GM12878 (cell line): Measurements from ENCODE around the gene FCRLA. TPM values are rescaled to one million over a fixed set of nuclear protein-coding genes. Genes with fewer than 3 reads are reported as not detected.
A peak's percentile ranks its signal among the peaks of the same experiment; 100 is the strongest.
"Not testable (repeated sequence)": the region's sequence is repeated elsewhere in the genome, so short reads cannot be mapped to it uniquely, and the experiment has no call there.

Source experiments
- ATAC-seq: fragments of 200-7000 bp; cut with Tn5 transposase; 3 replicates; pipeline ENCODE4 v1.9.1; 2020; ENCODE audit warnings: mild to moderate bottlenecking, moderate library complexity
- BruUV-seq: library from RNA; stranded (reverse); fragments of 400-500 nt; replicated peaks from 2 replicates; lab custom pipeline; 2021; lab: Mats Ljungman, UMichigan
- CTCF ChIA-PET: fragments of 300-600 bp; sonication (Branson Sonifier 250); formaldehyde crosslinking; extraction: SDS; loops from one replicate; lab custom pipeline; 2021; ENCODE audit warnings: inconsistent platforms; lab: Yijun Ruan, JAX
- POLR2A ChIA-PET: fragments of 350-600 bp; formaldehyde crosslinking; extraction: SDS; loops from one replicate; lab custom pipeline; 2021; ENCODE audit warnings: inconsistent platforms; lab: Charles Lee
- RAD21 ChIA-PET: fragments of 300-600 bp; sonication (Branson Sonifier 250); formaldehyde crosslinking; loops from one replicate; lab custom pipeline; 2023; ENCODE audit warnings: antibody characterized with exemption; ENCODE audit not compliant: unreplicated experiment; lab: Charles Lee
- SMC1A ChIA-PET: fragments of 300-600 bp; sonication (Branson Sonifier 250); formaldehyde crosslinking; loops from one replicate; lab custom pipeline; 2023; ENCODE audit not compliant: unreplicated experiment, uncharacterized antibody; lab: Charles Lee
- DNase-seq: peaks from one replicate; pipeline ENCODE4 v3.0.0-alpha.2; 2011; ENCODE audit warnings: low read depth, low spot score
- FAIRE-seq: peaks from 3 replicates; lab custom pipeline; 2011; peaks lifted over from hg19 to GRCh38; lab: Jason Lieb, UNC
- H2AFZ ChIP-seq: 2 replicates; pipeline ENCODE4 v1.6.0; 2011; ENCODE audit warnings: low read depth, low read length, control low read depth; ENCODE audit not compliant: control insufficient read depth
- H3K27ac ChIP-seq: 2 replicates; pipeline ENCODE4 v1.5.1; 2011; ENCODE audit warnings: control low read depth; ENCODE audit not compliant: control insufficient read depth, insufficient read depth
- H3K27me3 ChIP-seq, 2 experiments: replicated peaks in 1 of 2; 2 replicates each; pipeline versions ENCODE4 v1.6.0 to v1.6.1; 2011; ENCODE audit warnings: low read length in 1 of 2; ENCODE audit not compliant: control insufficient read depth in 2 of 2, insufficient read depth in 2 of 2
- H3K36me3 ChIP-seq, 2 experiments: 2 replicates each; pipeline ENCODE4 v1.5.1; 2011; ENCODE audit warnings: low read length in 1 of 2; ENCODE audit not compliant: control insufficient read depth in 2 of 2, insufficient read depth in 2 of 2
- H3K4me1 ChIP-seq: 2 replicates; pipeline ENCODE4 v1.6.1; 2011; ENCODE audit warnings: mild to moderate bottlenecking, low read length, moderate library complexity, mixed read lengths; ENCODE audit not compliant: control insufficient read depth, insufficient read depth
- H3K4me2 ChIP-seq: 2 replicates; pipeline ENCODE4 v1.6.0; 2011; ENCODE audit warnings: control low read depth; ENCODE audit not compliant: control insufficient read depth, insufficient read depth
- H3K4me3 ChIP-seq: fragments of 200-600 bp; sonication (generic); 2 replicates; pipeline ENCODE4 v1.5.1; 2016
- H3K79me2 ChIP-seq: 2 replicates; pipeline ENCODE4 v1.6.0; 2011; ENCODE audit warnings: low read length; ENCODE audit not compliant: control insufficient read depth, insufficient read depth
- H3K9ac ChIP-seq: 2 replicates; pipeline ENCODE4 v1.8.0; 2011; ENCODE audit warnings: low read length, control low read depth, mixed read lengths; ENCODE audit not compliant: control insufficient read depth, insufficient read depth
- H3K9me3 ChIP-seq: replicated peaks from 3 replicates; pipeline ENCODE4 v1.5.1; 2011; ENCODE audit warnings: mild to moderate bottlenecking, low read length; ENCODE audit not compliant: control insufficient read depth, insufficient read depth
- H4K20me1 ChIP-seq: 2 replicates; pipeline ENCODE4 v1.6.0; 2011; ENCODE audit not compliant: control insufficient read depth, insufficient read depth
- ATF3 ChIP-seq: IDR thresholded peaks from 2 replicates; pipeline ENCODE4 v1.6.1; 2011; ENCODE audit warnings: low read depth, mild to moderate bottlenecking, low read length, moderate library complexity, borderline replicate concordance; ENCODE audit errors: extremely low read depth
- CREB1 ChIP-seq: IDR thresholded peaks from 2 replicates; pipeline ENCODE4 v1.6.1; 2012; ENCODE audit warnings: low read depth, mild to moderate bottlenecking, inconsistent platforms
- LARP7 ChIP-seq: fragments of 450-650 bp; IDR thresholded peaks from 2 replicates; pipeline ENCODE4 v1.6.1; 2017; ENCODE audit warnings: mild to moderate bottlenecking
- MEF2B ChIP-seq: fragments of 450-650 bp; IDR thresholded peaks from 2 replicates; pipeline ENCODE4 v1.6.1; 2018; ENCODE audit warnings: mild to moderate bottlenecking, moderate library complexity; ENCODE audit not compliant: partially characterized antibody, poor library complexity, severe bottlenecking
- MTA3 ChIP-seq: IDR thresholded peaks from 2 replicates; pipeline ENCODE4 v1.6.1; 2012; ENCODE audit warnings: low read length, inconsistent platforms, borderline replicate concordance
- POLR2AphosphoS2 ChIP-seq: IDR thresholded peaks from 2 replicates; pipeline ENCODE4 v1.6.1; 2011; ENCODE audit warnings: low read depth, mild to moderate bottlenecking, low read length, improper control_type of control experiment, moderate library complexity
- PRDM15 ChIP-seq: fragments of 450-650 bp; formaldehyde crosslinking; IDR thresholded peaks from 2 replicates; pipeline ENCODE4 v1.4.0; 2020; ENCODE audit warnings: mild to moderate bottlenecking, moderate library complexity
- REST ChIP-seq: IDR thresholded peaks from 2 replicates; pipeline ENCODE4 v1.6.1; 2012; ENCODE audit warnings: mild to moderate bottlenecking, low read depth, low read length
- ZNF24 ChIP-seq: fragments of 450-650 bp; IDR thresholded peaks from 2 replicates; pipeline ENCODE4 v1.6.1; 2017; ENCODE audit warnings: antibody characterized with exemption, mild to moderate bottlenecking
- in situ Hi-C: fragments of 300-500 bp; cut with MboI; formaldehyde crosslinking; loops from 9 replicates; pipeline ENCODE4 v1.14.3; 2018; ENCODE audit warnings: mixed read lengths
- intact Hi-C: fragments of 100-400 bp; cut with micrococcal nuclease; formaldehyde crosslinking; loops from one replicate; pipeline ENCODE4 v1.14.2; 2022; ENCODE audit not compliant: unreplicated experiment
- polyA plus RNA-seq, 11 experiments: library from polyadenylated mRNA; depleted of rRNA in 4 of 11; unstranded in 6 of 11; stranded (reverse) in 5 of 11; fragments of >200 nt; fragmentation: Nextera tagmentation in 4 of 11; fragmentation: Illumina TruSeq in 1 of 11; extraction: Ambion mirVana in 4 of 11; extraction: Trizol in 1 of 11; gene quantifications; 1 replicate in 1 of 11; 2 replicates in 10 of 11; pipeline versions ENCODE4 v1.2.1 to v1.2.3, GENCODE V29; 2011 to 2016; ENCODE audit warnings: inconsistent platforms in 2 of 11, missing spikeins in 2 of 11, low read depth in 1 of 11
- total RNA-seq, 4 experiments: library from RNA; depleted of rRNA in 3 of 4; stranded (reverse); fragments of >200 nt in 3 of 4; fragmentation: Illumina TruSeq in 1 of 4; extraction: Trizol in 1 of 4; gene quantifications; 2 replicates each; pipeline versions ENCODE4 v1.2.1 to v1.2.3, GENCODE V29; 2013 to 2021

FCRLA gene
- total and polyA plus RNA-seq, 10 of the 15 experiments (the other 5 are each of a cell fraction or from before 2014, with no cell fraction given) = 130 to 714 (median 374) TPM

- TF ChIP-seq PRDM15 (CRISPR knock-in tag) = no peak
- peak; percentile 91 for TF ChIP-seq CREB1
- TF ChIP-seq POLR2AphosphoS2 = 0 out of 2 replicates have a peak, but pooled peaks have one; percentile 42
- peak; percentile 97 for TF ChIP-seq MTA3
- TF ChIP-seq ZNF24 = no peak
- TF ChIP-seq ATF3 = peak; percentile 62; the same call in 1 of the 2 replicates
- peak; percentile 50 for TF ChIP-seq MEF2B
- TF ChIP-seq REST = no peak
- TF ChIP-seq LARP7 = no peak
These were observed at the start of gene FCRLA (continued) for GRCh38 chr1:161706482-161707347.

GRCh38 chr1:161658524-161658923 lies 48.5 kb upstream of the FCRLA start:
- H3K4me2 ChIP-seq, DNase-seq, BruUV-seq, H3K36me3 ChIP-seq, H3K9me3 ChIP-seq, H3K27me3 ChIP-seq, H3K27ac ChIP-seq, RAD21 ChIA-PET, H3K4me3 ChIP-seq, POLR2A ChIA-PET, H3K9ac ChIP-seq, SMC1A ChIA-PET, H3K4me1 ChIP-seq, H4K20me1 ChIP-seq, intact Hi-C loops, H3K79me2 ChIP-seq, CTCF ChIA-PET, H2AFZ ChIP-seq, FAIRE-seq: not testable (repeated sequence)
- in situ Hi-C loops = loop anchor here (10.0 kb wide), 1 partner anchor 94 kb away; no protein-coding TSS in a partner anchor
- ATAC-seq = peak; percentile 7; the same call in 2 of the 3 replicates
